NOMO-1 (cell line): Measurements from ENCODE around the gene SPAG16.
"Not testable (repeated sequence)": the region's sequence is repeated elsewhere in the genome, so short reads cannot be mapped to it uniquely, and the experiment has no call there.

Experiments
- DNase-seq, 2 experiments: peaks; one replicate each; lab custom pipeline; 2025; ENCODE audit not compliant: unreplicated experiment in 2 of 2; lab: John Stamatoyannopoulos, UW

Gene SPAG16

GRCh38 chr2:213688133-213688532 lies 403.9 kb downstream of the SPAG16 start:
- DNase-seq, result no peak

- DNase-seq, result not testable (repeated sequence)
Observed at GRCh38 chr2:213688825-213689224, 404.6 kb downstream of the SPAG16 start.

DNA sequence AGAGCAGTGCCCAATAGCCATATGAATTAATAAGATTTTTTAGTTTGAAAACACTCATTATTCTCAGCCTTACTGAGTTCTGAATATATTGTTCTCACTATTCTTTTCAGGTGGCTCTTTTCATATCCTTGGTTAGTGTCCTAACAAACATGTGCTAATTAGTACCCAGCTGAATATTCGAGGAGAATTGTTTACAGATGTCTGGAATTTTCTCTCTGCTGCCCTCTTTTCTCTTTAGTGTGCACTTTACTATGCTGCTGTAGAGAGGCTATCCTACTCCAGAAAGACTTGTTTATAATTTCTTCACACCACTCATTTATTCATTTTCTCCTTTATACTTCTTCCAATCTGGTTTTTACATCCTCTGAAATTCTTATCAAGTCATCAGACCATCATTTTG lies 405.3 kb downstream of the SPAG16 start:
- DNase-seq, result no peak

GRCh38 chr2:213691351-213691750 lies 407.1 kb downstream of the SPAG16 start:
- DNase-seq, result no peak

GRCh38 chr2:213696442-213696841 lies 412.2 kb downstream of the SPAG16 start:
- no peak for DNase-seq

- DNase-seq, result not testable (repeated sequence)
Observed at GRCh38 chr2:213701365-213701764, 417.1 kb downstream of the SPAG16 start.

DNA sequence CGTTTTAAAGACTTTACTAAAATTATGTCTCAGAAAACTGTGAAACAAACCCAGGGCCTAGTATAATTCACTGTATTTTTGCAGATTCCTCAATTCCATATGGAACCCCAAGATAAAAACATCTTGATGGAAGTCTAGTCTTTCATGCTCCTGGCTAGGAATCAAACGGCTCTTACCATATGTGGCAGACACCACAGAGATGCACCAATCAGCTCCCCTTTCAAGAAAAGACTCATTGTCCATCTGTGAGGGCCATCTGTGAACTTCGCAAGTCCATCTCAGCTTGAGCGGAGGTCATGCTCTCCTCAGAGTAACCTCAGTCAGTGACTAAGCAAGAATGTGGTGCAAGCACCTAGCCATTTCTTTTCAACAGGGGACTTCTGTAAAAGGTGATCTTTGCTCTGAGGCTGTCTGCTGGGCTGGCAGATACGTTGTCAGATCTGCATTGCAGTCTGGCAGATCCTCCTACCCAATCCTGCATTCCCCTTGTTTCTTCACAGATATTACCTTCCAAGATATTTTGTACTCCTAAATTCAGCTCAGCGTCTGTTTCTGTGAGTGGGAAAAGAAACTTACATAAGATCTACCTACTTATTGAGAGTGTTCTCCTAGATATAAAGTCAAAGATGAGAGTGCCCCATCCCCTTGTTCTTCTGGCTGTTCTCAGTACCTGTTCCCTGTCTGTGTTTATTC lies 419.3 kb downstream of the SPAG16 start:
- no peak for DNase-seq

DNA sequence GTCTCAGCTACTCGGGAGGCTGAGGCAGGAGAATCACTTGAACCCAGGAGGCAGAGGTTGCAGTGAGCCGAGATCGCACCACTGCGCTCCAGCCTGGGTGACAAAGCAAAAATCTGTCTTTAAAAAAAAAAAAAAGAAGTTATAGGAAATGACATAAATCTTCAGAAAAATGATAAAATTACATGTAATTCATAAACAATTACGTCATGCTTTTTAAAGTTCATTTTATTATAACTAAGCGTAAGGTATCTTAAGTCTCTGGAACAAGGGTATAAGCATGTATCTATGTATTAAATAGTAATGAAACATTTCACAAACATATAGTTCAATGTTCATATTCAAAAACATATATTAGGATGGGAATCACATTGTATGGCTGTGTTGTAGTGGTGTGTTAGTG lies 425.9 kb downstream of the SPAG16 start:
- DNase-seq, result no peak

DNA sequence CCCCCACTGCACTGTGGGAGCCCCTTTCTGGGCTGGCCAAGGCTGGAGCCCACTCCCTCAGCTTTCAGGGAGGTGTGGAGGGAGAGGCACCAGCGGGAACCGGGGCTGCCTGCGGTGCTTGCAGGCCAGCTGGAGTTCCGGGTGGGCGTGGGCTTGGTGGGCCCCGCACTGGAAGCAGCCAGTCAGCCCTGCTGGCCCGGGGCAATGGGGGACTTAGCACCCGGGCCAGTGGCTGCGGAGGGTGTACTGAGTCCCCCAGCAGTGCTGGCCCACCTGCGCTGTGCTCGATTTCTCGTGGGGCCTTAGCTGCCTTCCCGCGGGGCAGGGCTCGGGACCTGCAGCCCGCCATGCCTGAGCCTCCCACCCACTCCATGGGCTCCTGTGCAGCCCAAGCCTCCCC lies 434.1 kb downstream of the SPAG16 start:
- not testable (repeated sequence) for DNase-seq

DNA sequence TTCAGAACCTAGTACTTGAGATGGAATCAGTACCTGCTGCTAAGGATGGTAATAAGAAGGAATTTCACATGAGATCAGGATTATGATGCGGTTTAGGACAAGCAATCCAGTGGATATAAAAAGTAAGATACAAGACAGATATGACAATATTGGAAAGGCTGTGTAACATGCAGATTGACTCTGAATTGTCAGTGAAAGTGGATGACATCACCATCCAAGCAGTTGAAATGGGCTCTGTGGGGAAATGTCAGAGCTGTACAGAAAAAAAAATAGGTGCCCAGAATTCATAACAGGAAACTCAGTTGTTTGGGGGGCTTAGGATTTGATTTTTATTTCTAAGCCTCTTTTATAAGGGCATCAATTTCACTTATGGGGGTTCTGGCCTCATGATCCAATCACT lies 438.3 kb downstream of the SPAG16 start:
- DNase-seq, result no peak

- DNase-seq, result no peak
Observed at GRCh38 chr2:213723041-213723560, 438.8 kb downstream of the SPAG16 start.

- no peak for DNase-seq
Observed at GRCh38 chr2:213723707-213724106, 439.4 kb downstream of the SPAG16 start.

DNA sequence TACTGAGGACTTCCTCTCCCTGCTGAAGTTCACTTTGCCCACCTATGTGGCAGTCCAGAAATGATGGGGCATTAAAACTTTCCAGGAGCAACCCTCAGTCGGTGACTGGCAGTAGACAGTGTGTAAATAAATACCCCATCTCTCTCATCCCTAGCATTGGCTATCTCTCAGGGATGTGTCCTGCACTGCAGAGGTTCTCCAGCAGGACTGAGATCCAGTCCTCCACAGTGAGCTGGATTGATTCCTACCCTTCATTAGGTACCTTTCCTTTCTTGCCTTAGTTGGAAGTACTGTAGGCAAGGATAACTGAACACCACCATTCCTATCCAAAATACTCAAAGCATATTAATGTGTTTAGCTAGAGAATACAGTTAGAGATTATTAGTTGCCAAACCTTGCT lies 441.8 kb downstream of the SPAG16 start:
- DNase-seq, result no peak

GRCh38 chr2:213733893-213734292 lies 449.6 kb downstream of the SPAG16 start:
- DNase-seq, result no peak

- no peak for DNase-seq
Observed at GRCh38 chr2:213740453-213740852, 456.2 kb downstream of the SPAG16 start.

GRCh38 chr2:213751446-213751845 lies 467.2 kb downstream of the SPAG16 start:
- no peak for DNase-seq

DNA sequence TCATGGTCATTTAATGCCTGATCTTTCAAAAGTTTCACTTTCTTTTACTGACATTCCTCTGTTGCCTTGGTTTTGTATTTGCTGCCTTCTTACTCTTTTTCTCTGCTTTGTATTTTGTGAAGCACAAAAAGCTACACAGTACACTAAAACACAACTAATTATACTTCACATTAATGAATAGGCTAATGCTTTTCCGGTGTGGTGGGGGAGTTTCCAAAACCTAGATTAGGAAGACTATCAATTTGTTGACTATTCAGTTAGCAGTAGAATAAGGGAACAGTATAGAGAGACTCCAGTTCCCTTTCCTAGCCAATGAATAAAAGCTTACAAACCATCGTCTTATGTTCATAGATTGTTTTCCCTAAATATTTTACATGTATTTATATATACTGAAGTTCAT lies 468.3 kb downstream of the SPAG16 start:
- no peak for DNase-seq

- DNase-seq, result no peak
Observed at GRCh38 chr2:213757525-213757924, 473.3 kb downstream of the SPAG16 start.

DNA sequence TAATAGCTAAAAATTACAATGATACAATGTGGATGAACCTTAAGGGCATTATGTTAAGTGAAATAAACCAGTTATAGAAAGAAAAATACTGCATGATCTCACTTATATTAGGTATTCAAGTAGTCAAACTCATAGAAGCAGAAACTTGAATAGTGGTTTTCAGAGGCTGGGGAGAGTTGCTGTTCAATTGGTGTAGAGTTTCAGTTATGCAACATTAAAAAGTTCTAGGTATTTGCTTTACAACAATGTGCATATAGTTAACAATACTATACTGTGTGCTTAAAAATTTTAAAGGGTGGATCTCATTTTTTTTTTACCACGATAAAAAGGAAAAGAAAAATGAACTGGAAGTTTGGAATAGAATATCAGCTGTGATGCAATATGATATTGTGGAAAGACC lies 479.1 kb downstream of the SPAG16 start:
- DNase-seq, result no peak

- DNase-seq, result no peak
Observed at GRCh38 chr2:213763963-213764362, 479.7 kb downstream of the SPAG16 start.

DNA sequence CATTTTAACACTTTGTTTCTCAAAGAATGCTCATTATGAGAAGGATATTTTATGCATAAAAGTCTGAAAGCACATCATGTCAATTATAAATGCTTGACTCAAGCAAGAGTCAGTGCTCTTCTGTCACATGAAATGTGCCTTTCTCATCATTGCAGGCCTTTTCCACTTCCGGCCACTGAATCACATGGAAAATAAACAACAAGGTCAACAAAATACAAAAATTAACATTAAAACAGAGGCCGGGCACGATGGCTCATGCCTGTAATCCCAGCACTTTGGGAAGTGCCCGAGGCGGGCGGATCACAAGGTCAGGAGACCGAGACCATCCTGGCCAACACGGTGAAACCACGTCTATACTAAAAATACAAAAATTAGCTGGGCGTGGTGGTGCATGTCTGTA lies 480.6 kb downstream of the SPAG16 start:
- DNase-seq, result no peak

DNA sequence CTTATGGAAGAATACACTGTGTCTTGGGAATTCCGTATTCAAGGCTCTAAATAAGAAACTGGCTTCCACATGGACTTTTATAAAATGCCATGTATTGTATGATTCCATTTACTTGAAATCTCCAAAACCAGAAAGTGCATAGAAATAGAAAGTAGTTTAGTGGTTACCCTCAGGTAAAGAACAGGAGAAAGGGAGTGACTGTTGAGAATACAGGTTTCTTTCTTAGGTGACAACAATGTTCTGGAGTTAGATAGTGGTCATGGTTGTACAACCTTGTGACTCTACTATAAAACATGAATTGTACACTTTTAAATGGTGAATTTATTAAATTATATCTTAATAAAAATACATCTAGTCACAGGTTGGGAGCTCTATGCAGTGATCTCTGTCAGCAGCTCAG lies 481.8 kb downstream of the SPAG16 start:
- no peak for DNase-seq

DNA sequence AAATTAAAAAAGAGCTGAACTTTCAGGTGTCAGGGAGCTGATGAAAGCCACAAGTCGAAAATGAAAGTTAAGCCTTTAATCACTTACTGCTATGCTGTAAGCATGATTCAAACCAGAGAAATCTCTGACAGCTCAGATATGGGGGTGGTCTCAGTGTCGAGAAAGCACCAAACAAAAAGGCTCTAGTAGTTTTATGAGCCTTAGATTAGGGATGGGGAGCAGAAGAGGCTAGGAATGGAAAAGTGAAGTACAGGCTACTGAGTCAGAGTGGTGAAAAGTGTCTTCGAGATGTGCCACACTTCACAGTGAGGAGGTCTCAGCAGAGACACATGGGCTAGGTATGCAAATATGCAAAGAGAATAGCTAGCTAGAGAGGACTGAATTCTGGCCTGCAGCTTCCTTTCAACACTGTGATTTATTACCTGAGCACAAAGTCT lies 482.2 kb downstream of the SPAG16 start:
- DNase-seq, result no peak
